WTC11 (cell line): ENCODE results near the gene CELF2. TPM values are rescaled to one million over a fixed set of nuclear protein-coding genes. Genes with fewer than 3 reads are reported as not detected.

Source experiments
- ATAC-seq: fragments of 200-7000 bp; cut with Tn5 transposase; 2 replicates; pipeline ENCODE4 v1.10.0; 2021; ENCODE audit warnings: mild to moderate bottlenecking, moderate library complexity
- CTCF ChIA-PET: fragments of 300-600 bp; sonication (Branson Sonifier 250); formaldehyde crosslinking; loops from one replicate; lab custom pipeline; 2021; ENCODE audit warnings: antibody characterized with exemption; lab: Charles Lee
- POLR2A ChIA-PET: fragments of 350-600 bp; sonication (Branson Sonifier 250); formaldehyde crosslinking; loops from one replicate; lab custom pipeline; 2021; ENCODE audit warnings: antibody characterized with exemption; lab: Charles Lee
- DNase-seq: peaks from one replicate; pipeline ENCODE4 v3.0.0; 2021; ENCODE audit warnings: low spot score
- H3K27ac Mint-ChIP-seq: 2 replicates; pipeline ENCODE4 v1.8.0; 2021; ENCODE audit warnings: mixed read lengths
- H3K27me3 Mint-ChIP-seq: 2 replicates; pipeline ENCODE4 v1.8.0; 2021; ENCODE audit warnings: low read depth, mild to moderate bottlenecking, moderate library complexity, mixed read lengths
- H3K36me3 Mint-ChIP-seq: 2 replicates; pipeline ENCODE4 v1.8.0; 2021; ENCODE audit warnings: mixed read lengths
- H3K4me1 Mint-ChIP-seq: 2 replicates; pipeline ENCODE4 v1.8.0; 2022; ENCODE audit warnings: mixed read lengths
- H3K4me3 Mint-ChIP-seq: 2 replicates; pipeline ENCODE4 v1.8.0; 2021; ENCODE audit warnings: mild to moderate bottlenecking, moderate library complexity, mixed read lengths
- H3K9me3 Mint-ChIP-seq: 2 replicates; pipeline ENCODE4 v1.8.0; 2021; ENCODE audit warnings: mixed read lengths
- AFF4 ChIP-seq: sonication (generic); formaldehyde crosslinking; IDR thresholded peaks from 2 replicates; pipeline ENCODE4 v1.8.1; 2023; ENCODE audit warnings: mild to moderate bottlenecking, missing genetic modification reagents, borderline replicate concordance
- AR ChIP-seq: fragments of 250-450 bp; sonication (Bioruptor Pico); IDR thresholded peaks from 2 replicates; pipeline ENCODE4 v1.9.0; 2021; ENCODE audit warnings: mild to moderate bottlenecking
- CDX4 ChIP-seq: fragments of 250-450 bp; sonication (Bioruptor Pico); IDR thresholded peaks from 2 replicates; pipeline ENCODE4 v1.9.0; 2021; ENCODE audit warnings: moderate library complexity, mild to moderate bottlenecking, inconsistent platforms, borderline replicate concordance
- FOXK1 ChIP-seq: sonication (generic); formaldehyde crosslinking; IDR thresholded peaks from 2 replicates; pipeline ENCODE4 v1.8.0; 2022; ENCODE audit warnings: mild to moderate bottlenecking, moderate library complexity, missing genetic modification reagents
- GTF2I ChIP-seq: fragments of 250-450 bp; sonication (Bioruptor Pico); conservative IDR thresholded peaks from 2 replicates; pipeline ENCODE4 v1.4.0; 2021; ENCODE audit warnings: mild to moderate bottlenecking
- JAZF1 ChIP-seq: fragments of 250-450 bp; sonication (Bioruptor Pico); IDR thresholded peaks from 2 replicates; pipeline ENCODE4 v1.9.0; 2021; ENCODE audit warnings: moderate library complexity, mild to moderate bottlenecking, inconsistent platforms
- PREB ChIP-seq: sonication (generic); formaldehyde crosslinking; IDR thresholded peaks from 2 replicates; pipeline ENCODE4 v1.8.1; 2022; ENCODE audit warnings: mild to moderate bottlenecking, missing genetic modification reagents, moderate library complexity, borderline replicate concordance
- PRRX2 ChIP-seq: fragments of 250-450 bp; sonication (Bioruptor Pico); IDR thresholded peaks from 2 replicates; pipeline ENCODE4 v1.8.0; 2021; ENCODE audit warnings: mild to moderate bottlenecking
- STAT6 ChIP-seq: sonication (generic); formaldehyde crosslinking; conservative IDR thresholded peaks from 2 replicates; pipeline ENCODE4 v1.8.1; 2023; ENCODE audit warnings: mild to moderate bottlenecking, low read depth, missing genetic modification reagents, moderate library complexity
- TP53 ChIP-seq: sonication (generic); formaldehyde crosslinking; IDR thresholded peaks from 2 replicates; pipeline ENCODE4 v1.8.1; 2023; ENCODE audit warnings: mild to moderate bottlenecking, missing genetic modification reagents
- USF1 ChIP-seq: sonication (generic); formaldehyde crosslinking; IDR thresholded peaks from 2 replicates; pipeline ENCODE4 v1.8.0; 2022; ENCODE audit warnings: mild to moderate bottlenecking, missing genetic modification reagents
- ZBTB43 ChIP-seq: sonication (generic); formaldehyde crosslinking; IDR thresholded peaks from 2 replicates; pipeline ENCODE4 v1.8.1; 2023; ENCODE audit warnings: mild to moderate bottlenecking, missing genetic modification reagents
- ZMAT4 ChIP-seq: fragments of 250-450 bp; sonication (Bioruptor Pico); IDR thresholded peaks from 2 replicates; pipeline ENCODE4 v1.9.0; 2021; ENCODE audit warnings: mild to moderate bottlenecking
- ZNF263 ChIP-seq: sonication (generic); formaldehyde crosslinking; IDR thresholded peaks from 2 replicates; pipeline ENCODE4 v1.8.1; 2022; ENCODE audit warnings: low read depth, mild to moderate bottlenecking, moderate library complexity, missing genetic modification reagents
- ZNF423 ChIP-seq: fragments of 250-450 bp; sonication (Bioruptor Pico); IDR thresholded peaks from 2 replicates; pipeline ENCODE4 v2.1.2; 2022; ENCODE audit warnings: mild to moderate bottlenecking, moderate library complexity
- ZNF512 ChIP-seq: sonication (generic); formaldehyde crosslinking; IDR thresholded peaks from 2 replicates; pipeline ENCODE4 v1.8.1; 2022; ENCODE audit warnings: missing genetic modification reagents, borderline replicate concordance
- total RNA-seq: library from RNA; stranded (reverse); gene quantifications from 3 replicates; pipeline ENCODE4 v1.2.3, GENCODE V29; 2021

Gene CELF2
- total RNA-seq, 1 experiment from 2014 or later: 24.6 TPM

GRCh38 chr10:11154333-11154732 is 136.7 kb downstream of the CELF2 start:
- Mint-ChIP-seq H3K4me1 (peaks cover 65% of the 10 kb centered on the region), H3K9me3 (no peaks in the 10 kb centered on the region), H3K27ac (no peak overlapping the region), H3K27me3 (no peaks in the 10 kb centered on the region), H3K36me3 (no peaks in the 10 kb centered on the region), H3K4me3 (no peak overlapping the region)
- ATAC-seq (no peak), DNase-seq (no peak)
- CTCF ChIA-PET: interaction anchor here (1.0 kb wide), 1 partner anchor 11 kb away, joined by 3 read pairs; no protein-coding TSS in a partner anchor
- no peak for TF ChIP-seq ZNF263
- no peak for TF ChIP-seq PREB (CRISPR knock-in tag)
- POLR2A ChIA-PET: no interaction called here

GRCh38 chr10:11154849-11155498 is 137.3 kb downstream of the CELF2 start:
- H3K27ac Mint-ChIP-seq: 0 out of 2 replicates have a peak overlapping the region, but pooled peaks have one; percentile 47
- no peaks in the 10 kb centered on the region for H3K27me3 Mint-ChIP-seq
- CTCF ChIA-PET: interaction anchor here (1.0 kb wide), 1 partner anchor 11 kb away, joined by 3 read pairs; no protein-coding TSS in a partner anchor
- H3K36me3 Mint-ChIP-seq: no peaks in the 10 kb centered on the region
- H3K4me3 Mint-ChIP-seq: no peak overlapping the region
- no peaks in the 10 kb centered on the region for H3K9me3 Mint-ChIP-seq
- ATAC-seq: peak; percentile 35
- no peak for DNase-seq
- H3K4me1 Mint-ChIP-seq: peaks cover 59% of the 10 kb centered on the region
- POLR2A ChIA-PET: no interaction called here
- TF ChIP-seq GTF2I (no peak), PRRX2 (CRISPR knock-in tag) (no peak), TP53 (CRISPR knock-in tag) (no peak), ZBTB43 (no peak), JAZF1 (no peak), ZMAT4 (CRISPR knock-in tag) (no peak), STAT6 (CRISPR knock-in tag) (no peak), AFF4 (CRISPR knock-in tag) (no peak), USF1 (CRISPR knock-in tag) (no peak), ZNF512 (no peak), CDX4 (CRISPR knock-in tag) (no peak), ZNF423 (CRISPR knock-in tag) (no peak), AR (CRISPR knock-in tag) (no peak), FOXK1 (no peak)
